Measurements from ENCODE around the gene CRIP1.

- TF ChIP-seq CTCF (IDR thresholded peaks at IDR 0.05) (peak; percentile 88 to 96 (median 96)), POLR2A (IDR thresholded peaks at IDR 0.05; ENCODE audit: low read depth) (no peak), POLR2AphosphoS5 (IDR thresholded peaks at IDR 0.05) (peak; percentile 62 to 81), EP300 (IDR thresholded peaks at IDR 0.05) (no peak)
These were observed 4.1 kb downstream of the CRIP1 start, which contains the start of gene TEDC1 for GRCh38 chr14:105490572-105491365.
